ENCODE measurements around the gene DVL1.

DVL1 gene

GRCh38 chr1:1345384-1345783 lies 3.8 kb downstream of the DVL1 start:
- Histone ChIP-seq H3K9me2 (replicated peaks; ENCODE audit: control insufficient read depth, low read length) (no peaks in the 10 kb centered on the region), H3K27me3 (ENCODE audit: control insufficient read depth, low read length) (no peaks in the 10 kb centered on the region), H3K4me3 (ENCODE audit: low read length) (no peak overlapping the region), H3K27ac (ENCODE audit: low read depth, low read length) (no peak overlapping the region), H3K79me2 (ENCODE audit: control insufficient read depth, low read length) (peaks cover 56% of the 10 kb centered on the region), H3K4me2 (ENCODE audit: low read length) (no peak overlapping the region), H4K20me1 (ENCODE audit: control insufficient read depth, insufficient read depth, low read depth, low read length) (0 out of 2 replicates have a peak, but pooled peaks cover 4% of the 10 kb centered on the region), H3K4me1 (ENCODE audit: control insufficient read depth, low read length) (peaks cover 8% of the 10 kb centered on the region), H3K9me3 (ENCODE audit: control insufficient read depth, insufficient read depth, low read length) (peaks cover 5% of the 10 kb centered on the region; the same call in 1 of the 2 replicates), H3K36me3 (ENCODE audit: control insufficient read depth, low read length) (peaks cover 16% of the 10 kb centered on the region), H3F3A (ENCODE audit: control insufficient read depth, insufficient read depth) (no peaks in the 10 kb centered on the region)
- TF ChIP-seq, protein P1, sequence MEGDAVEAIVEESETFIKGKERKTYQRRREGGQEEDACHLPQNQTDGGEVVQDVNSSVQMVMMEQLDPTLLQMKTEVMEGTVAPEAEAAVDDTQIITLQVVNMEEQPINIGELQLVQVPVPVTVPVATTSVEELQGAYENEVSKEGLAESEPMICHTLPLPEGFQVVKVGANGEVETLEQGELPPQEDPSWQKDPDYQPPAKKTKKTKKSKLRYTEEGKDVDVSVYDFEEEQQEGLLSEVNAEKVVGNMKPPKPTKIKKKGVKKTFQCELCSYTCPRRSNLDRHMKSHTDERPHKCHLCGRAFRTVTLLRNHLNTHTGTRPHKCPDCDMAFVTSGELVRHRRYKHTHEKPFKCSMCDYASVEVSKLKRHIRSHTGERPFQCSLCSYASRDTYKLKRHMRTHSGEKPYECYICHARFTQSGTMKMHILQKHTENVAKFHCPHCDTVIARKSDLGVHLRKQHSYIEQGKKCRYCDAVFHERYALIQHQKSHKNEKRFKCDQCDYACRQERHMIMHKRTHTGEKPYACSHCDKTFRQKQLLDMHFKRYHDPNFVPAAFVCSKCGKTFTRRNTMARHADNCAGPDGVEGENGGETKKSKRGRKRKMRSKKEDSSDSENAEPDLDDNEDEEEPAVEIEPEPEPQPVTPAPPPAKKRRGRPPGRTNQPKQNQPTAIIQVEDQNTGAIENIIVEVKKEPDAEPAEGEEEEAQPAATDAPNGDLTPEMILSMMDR (IDR thresholded peaks at IDR 0.05; ENCODE audit: low read depth, low read length, poor library complexity, severe bottlenecking) = no peak
- no peak for TF ChIP-seq EZH2phosphoT487 (IDR thresholded peaks at IDR 0.05; ENCODE audit: borderline replicate concordance, low read length)

DNA sequence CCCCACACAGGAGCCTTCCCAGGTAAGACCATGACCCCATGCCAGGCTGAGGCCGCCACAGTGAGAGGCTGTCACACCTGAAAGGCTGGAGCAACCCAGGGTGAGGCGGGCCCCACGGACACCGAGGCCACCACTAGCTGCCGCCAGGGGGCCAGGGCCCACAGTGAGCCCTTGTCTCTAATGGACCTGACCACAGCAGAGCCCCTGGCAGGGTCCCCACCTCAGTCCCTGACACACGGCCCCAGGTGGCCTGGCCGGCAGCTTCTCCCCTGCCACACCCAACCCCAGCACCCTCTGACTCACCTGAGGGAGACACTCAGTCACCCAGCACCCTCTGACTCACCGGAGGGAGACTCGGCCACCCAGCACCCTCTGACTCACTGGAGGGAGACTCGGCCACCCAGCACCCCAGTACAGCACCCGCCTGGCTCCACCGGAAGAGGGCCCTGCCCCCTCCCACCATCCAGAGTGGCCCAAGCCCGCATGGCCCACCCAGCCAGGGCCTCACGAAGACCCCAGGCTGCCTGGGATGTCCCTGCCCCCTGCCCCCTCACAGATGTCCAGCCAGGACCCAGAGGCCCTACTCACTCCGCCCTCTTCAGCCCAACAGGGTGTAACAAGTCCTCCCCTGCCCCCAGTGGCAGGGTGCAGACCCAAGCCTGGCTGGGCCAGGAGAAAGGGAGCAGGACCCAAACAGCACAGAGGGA lies 4.4 kb downstream of the DVL1 start:
- Histone ChIP-seq H3K4me2 (ENCODE audit: low read length) (no peak overlapping the region), H3K27me3 (ENCODE audit: control insufficient read depth, low read length) (no peaks in the 10 kb centered on the region), H3K9me3 (ENCODE audit: control insufficient read depth, insufficient read depth, low read length) (peaks cover 5% of the 10 kb centered on the region; the same call in 1 of the 2 replicates), H3K79me2 (ENCODE audit: control insufficient read depth, low read length) (peaks cover 56% of the 10 kb centered on the region), H4K20me1 (ENCODE audit: control insufficient read depth, insufficient read depth, low read depth, low read length) (0 out of 2 replicates have a peak, but pooled peaks cover 4% of the 10 kb centered on the region), H3K4me3 (ENCODE audit: low read length) (no peak overlapping the region), H3K9me2 (replicated peaks; ENCODE audit: control insufficient read depth, low read length) (no peaks in the 10 kb centered on the region), H3K27ac (ENCODE audit: low read depth, low read length) (no peak overlapping the region), H3K36me3 (ENCODE audit: control insufficient read depth, low read length) (peaks cover 22% of the 10 kb centered on the region), H3F3A (ENCODE audit: control insufficient read depth, insufficient read depth) (no peaks in the 10 kb centered on the region), H3K4me1 (ENCODE audit: control insufficient read depth, low read length) (peaks cover 8% of the 10 kb centered on the region)
- TF ChIP-seq, protein P1 (IDR thresholded peaks at IDR 0.05; ENCODE audit: low read depth, low read length, poor library complexity, severe bottlenecking) = no peak
- no peak for TF ChIP-seq EZH2phosphoT487 (IDR thresholded peaks at IDR 0.05; ENCODE audit: borderline replicate concordance, low read length)

- Histone ChIP-seq H3K79me2 (ENCODE audit: control insufficient read depth, low read length) (peaks cover 56% of the 10 kb centered on the region), H4K20me1 (ENCODE audit: control insufficient read depth, insufficient read depth, low read depth, low read length) (0 out of 2 replicates have a peak, but pooled peaks cover 4% of the 10 kb centered on the region), H3K4me3 (ENCODE audit: low read length) (no peak overlapping the region), H3K27me3 (ENCODE audit: control insufficient read depth, low read length) (no peaks in the 10 kb centered on the region), H3F3A (ENCODE audit: control insufficient read depth, insufficient read depth) (no peaks in the 10 kb centered on the region), H3K4me2 (ENCODE audit: low read length) (no peak overlapping the region), H3K4me1 (ENCODE audit: control insufficient read depth, low read length) (peaks cover 8% of the 10 kb centered on the region), H3K36me3 (ENCODE audit: control insufficient read depth, low read length) (peaks cover 23% of the 10 kb centered on the region), H3K9me2 (replicated peaks; ENCODE audit: control insufficient read depth, low read length) (no peaks in the 10 kb centered on the region), H3K27ac (ENCODE audit: low read depth, low read length) (no peak overlapping the region), H3K9me3 (ENCODE audit: control insufficient read depth, insufficient read depth, low read length) (peaks cover 5% of the 10 kb centered on the region; the same call in 1 of the 2 replicates)
- TF ChIP-seq EZH2phosphoT487 (IDR thresholded peaks at IDR 0.05; ENCODE audit: borderline replicate concordance, low read length) = no peak
- TF ChIP-seq, protein P1 (IDR thresholded peaks at IDR 0.05; ENCODE audit: low read depth, low read length, poor library complexity, severe bottlenecking) = no peak
Observed at GRCh38 chr1:1343811-1344421, 5.3 kb downstream of the DVL1 start.
